Breast epithelium (tissue), 4 donors: Measurements from ENCODE around the gene MFAP2. TPM values are rescaled to one million over a fixed set of nuclear protein-coding genes. Genes with fewer than 3 reads are reported as not detected.

Source experiments
- DNase-seq, 2 donors: peaks; one replicate each; pipeline ENCODE4 v3.0.0-alpha.2; 2019; ENCODE audit warnings: low spot score in 2 of 2
- H3K27ac ChIP-seq, 2 donors: fragments of 200-600 bp; sonication (generic) in 1 of 2; one replicate each; pipeline ENCODE4 v1.5.1; 2016 to 2019; ENCODE audit warnings: mild to moderate bottlenecking in 1 of 2
- H3K27me3 ChIP-seq, 2 donors: fragments of 200-600 bp; sonication (generic) in 1 of 2; one replicate each; pipeline versions ENCODE4 v1.5.1 to v1.6.0; 2017 to 2019; ENCODE audit warnings: control low read depth in 1 of 2, mild to moderate bottlenecking in 1 of 2
- H3K36me3 ChIP-seq: fragments of 200-600 bp; one replicate; pipeline ENCODE4 v1.5.1; 2019
- H3K4me1 ChIP-seq, 2 donors: fragments of 200-600 bp; sonication (generic); one replicate each; pipeline ENCODE4 v1.5.1; 2016 to 2019; ENCODE audit warnings: control low read depth in 1 of 2
- H3K4me3 ChIP-seq, 3 donors: fragments of 200-600 bp; sonication (generic); 1 replicate in 2 of 3; 2 replicates in 1 of 3; pipeline ENCODE4 v1.5.1; 2016 to 2019; ENCODE audit warnings: mild to moderate bottlenecking in 3 of 3, moderate library complexity in 2 of 3
- H3K9me3 ChIP-seq, 2 donors: fragments of 200-600 bp; sonication (generic) in 1 of 2; one replicate each; pipeline ENCODE4 v1.5.1; 2016 to 2019; ENCODE audit warnings: control low read depth in 1 of 2
- CTCF ChIP-seq, 3 donors: fragments of 450-650 bp; IDR thresholded peaks; one replicate each; pipeline ENCODE4 v1.5.1; 2016 to 2017; ENCODE audit warnings: antibody characterized with exemption in 3 of 3, mild to moderate bottlenecking in 3 of 3, moderate library complexity in 3 of 3
- POLR2A ChIP-seq: fragments of 450-650 bp; IDR thresholded peaks from one replicate; pipeline ENCODE4 v1.6.1; 2016; ENCODE audit warnings: antibody characterized with exemption, mild to moderate bottlenecking, moderate library complexity
- POLR2AphosphoS5 ChIP-seq, 3 donors: sonication (generic); formaldehyde crosslinking; IDR thresholded peaks; one replicate each; pipeline ENCODE4 v1.6.1; 2017; ENCODE audit warnings: antibody characterized with exemption in 3 of 3
- intact Hi-C: fragments of 100-400 bp; cut with DNase I; formaldehyde crosslinking; loops from one replicate; pipeline ENCODE4 v1.15.1; 2023; ENCODE audit warnings: low total_unique reads
- total RNA-seq, 3 donors: library from RNA; depleted of rRNA; stranded (reverse); fragments of >200 nt; gene quantifications; one replicate each; pipeline ENCODE4 v1.1.0, GENCODE V29; 2016

The MFAP2 gene
- total RNA-seq, 3 donors from 2014 or later, result 4.5 to 40.2 (median 10.8) TPM

- Histone ChIP-seq H3K36me3 (no peaks in the 10 kb centered on the region), H3K27ac (no peak overlapping the region), H3K4me1 (no peaks in the 10 kb centered on the region), H3K9me3 (no peaks in the 10 kb centered on the region), H3K4me3 (no peak overlapping the region), H3K27me3 (no peaks in the 10 kb centered on the region)
- TF ChIP-seq POLR2AphosphoS5 (IDR thresholded peaks at IDR 0.05), result no peak
- no peak for TF ChIP-seq POLR2A
- TF ChIP-seq CTCF (IDR thresholded peaks at IDR 0.05), result no peak
- intact Hi-C loops, result no loop called here
- DNase-seq, result no peak
Measured at GRCh38 chr1:16992675-16993074, 12.3 kb upstream of the MFAP2 start.

GRCh38 chr1:16992102-16992501, 11.7 kb upstream of the MFAP2 start:
- H3K4me3 ChIP-seq, result no peak overlapping the region
- H3K27ac ChIP-seq, result no peak overlapping the region
- no peaks in the 10 kb centered on the region for H3K4me1 ChIP-seq
- no peaks in the 10 kb centered on the region for H3K9me3 ChIP-seq
- intact Hi-C loops, result no loop called here
- TF ChIP-seq CTCF (IDR thresholded peaks at IDR 0.05) (no peak), POLR2AphosphoS5 (IDR thresholded peaks at IDR 0.05) (no peak), POLR2A (no peak)
- H3K27me3 ChIP-seq, result no peaks in the 10 kb centered on the region
- no peaks in the 10 kb centered on the region for H3K36me3 ChIP-seq
- no peak for DNase-seq

GRCh38 chr1:16991571-16991970, 11.2 kb upstream of the MFAP2 start:
- no peaks in the 10 kb centered on the region for H3K9me3 ChIP-seq
- H3K4me3 ChIP-seq, result no peak overlapping the region
- intact Hi-C loops, result no loop called here
- H3K27ac ChIP-seq, result no peak overlapping the region
- TF ChIP-seq POLR2AphosphoS5 (IDR thresholded peaks at IDR 0.05), result no peak
- TF ChIP-seq CTCF (IDR thresholded peaks at IDR 0.05), result no peak
- no peak for TF ChIP-seq POLR2A
- H3K36me3 ChIP-seq, result no peaks in the 10 kb centered on the region
- DNase-seq, result no peak
- no peaks in the 10 kb centered on the region for H3K27me3 ChIP-seq
- no peaks in the 10 kb centered on the region for H3K4me1 ChIP-seq

GRCh38 chr1:16989676-16990391, 9.4 kb upstream of the MFAP2 start:
- H3K4me1 ChIP-seq, result no peaks in the 10 kb centered on the region
- TF ChIP-seq POLR2A (no peak), POLR2AphosphoS5 (IDR thresholded peaks at IDR 0.05) (no peak), CTCF (IDR thresholded peaks at IDR 0.05) (no peak)
- DNase-seq, result no peak
- no peaks in the 10 kb centered on the region for H3K36me3 ChIP-seq
- H3K4me3 ChIP-seq, result no peak overlapping the region
- intact Hi-C loops, result no loop called here
- H3K27me3 ChIP-seq, result no peaks in the 10 kb centered on the region
- H3K9me3 ChIP-seq, result no peaks in the 10 kb centered on the region
- H3K27ac ChIP-seq, result no peak overlapping the region

- no peaks in the 10 kb centered on the region for H3K9me3 ChIP-seq
- TF ChIP-seq POLR2AphosphoS5 (IDR thresholded peaks at IDR 0.05) (no peak), CTCF (IDR thresholded peaks at IDR 0.05) (no peak), POLR2A (no peak)
- DNase-seq, result no peak
- H3K4me3 ChIP-seq, result no peak overlapping the region
- intact Hi-C loops, result no loop called here
- no peaks in the 10 kb centered on the region for H3K36me3 ChIP-seq
- H3K27ac ChIP-seq, result no peak overlapping the region
- H3K4me1 ChIP-seq, result no peaks in the 10 kb centered on the region
- H3K27me3 ChIP-seq, result no peaks in the 10 kb centered on the region
Measured at GRCh38 chr1:16988210-16988609, 7.8 kb upstream of the MFAP2 start.
